AG04450 (cell line): Measurements from ENCODE around the gene ST6GAL1. TPM values are rescaled to one million over a fixed set of nuclear protein-coding genes. Genes with fewer than 3 reads are reported as not detected.
"Not testable (repeated sequence)": the region's sequence is repeated elsewhere in the genome, so short reads cannot be mapped to it uniquely, and the experiment has no call there.

Source experiments
- CTCF ChIA-PET: fragments of 300-600, 350-600 bp; formaldehyde crosslinking; extraction: SDS; loops from one replicate; lab custom pipeline; 2022; ENCODE audit warnings: antibody characterized with exemption, inconsistent platforms; lab: Charles Lee
- POLR2A ChIA-PET: fragments of 350-600 bp; formaldehyde crosslinking; extraction: SDS; loops from one replicate; lab custom pipeline; 2021; ENCODE audit warnings: antibody characterized with exemption, inconsistent platforms; lab: Yijun Ruan, JAX
- DNase-seq: peaks from one replicate; pipeline ENCODE4 v3.0.0-alpha.2; 2011; ENCODE audit warnings: low read depth, low spot score
- H3K27ac ChIP-seq: one replicate; pipeline ENCODE4 v1.5.1; 2012; ENCODE audit warnings: low read depth, low read length, control low read depth
- H3K27me3 ChIP-seq: one replicate; pipeline ENCODE4 v1.6.0; 2012; ENCODE audit warnings: low read length; ENCODE audit not compliant: control insufficient read depth, insufficient read depth
- H3K4me3 ChIP-seq: 2 replicates; pipeline ENCODE4 v1.5.1; 2011; ENCODE audit warnings: mild to moderate bottlenecking, low read depth, low read length, control low read depth
- H3K9me3 ChIP-seq: 2 replicates; pipeline ENCODE4 v1.5.1; 2012; ENCODE audit warnings: low read length; ENCODE audit not compliant: control insufficient read depth, insufficient read depth
- polyA plus RNA-seq: library from polyadenylated mRNA; depleted of rRNA; stranded (reverse); fragments of >200 nt; gene quantifications from 2 replicates; pipeline ENCODE4 v1.2.3, GENCODE V29; 2011
- TF ChIP-seq, protein P1 (sequence below): IDR thresholded peaks from 2 replicates; pipeline ENCODE4 v1.5.1; 2011; ENCODE audit warnings: low read depth, low read length, control low read depth, inconsistent platforms

The ST6GAL1 gene
- polyA plus RNA-seq, 1 experiment, result 11.8 TPM

- DNase-seq, result no peak
- TF ChIP-seq, protein P1, sequence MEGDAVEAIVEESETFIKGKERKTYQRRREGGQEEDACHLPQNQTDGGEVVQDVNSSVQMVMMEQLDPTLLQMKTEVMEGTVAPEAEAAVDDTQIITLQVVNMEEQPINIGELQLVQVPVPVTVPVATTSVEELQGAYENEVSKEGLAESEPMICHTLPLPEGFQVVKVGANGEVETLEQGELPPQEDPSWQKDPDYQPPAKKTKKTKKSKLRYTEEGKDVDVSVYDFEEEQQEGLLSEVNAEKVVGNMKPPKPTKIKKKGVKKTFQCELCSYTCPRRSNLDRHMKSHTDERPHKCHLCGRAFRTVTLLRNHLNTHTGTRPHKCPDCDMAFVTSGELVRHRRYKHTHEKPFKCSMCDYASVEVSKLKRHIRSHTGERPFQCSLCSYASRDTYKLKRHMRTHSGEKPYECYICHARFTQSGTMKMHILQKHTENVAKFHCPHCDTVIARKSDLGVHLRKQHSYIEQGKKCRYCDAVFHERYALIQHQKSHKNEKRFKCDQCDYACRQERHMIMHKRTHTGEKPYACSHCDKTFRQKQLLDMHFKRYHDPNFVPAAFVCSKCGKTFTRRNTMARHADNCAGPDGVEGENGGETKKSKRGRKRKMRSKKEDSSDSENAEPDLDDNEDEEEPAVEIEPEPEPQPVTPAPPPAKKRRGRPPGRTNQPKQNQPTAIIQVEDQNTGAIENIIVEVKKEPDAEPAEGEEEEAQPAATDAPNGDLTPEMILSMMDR, result no peak
- Histone ChIP-seq H3K4me3 (no peak overlapping the region), H3K27me3 (no peaks in the 10 kb centered on the region), H3K27ac (no peak overlapping the region), H3K9me3 (peaks cover 5% of the 10 kb centered on the region)
- CTCF ChIA-PET, result interaction anchor here (0.6 kb wide), 1 partner anchor 117 kb away, joined by 15 read pairs; no protein-coding TSS in a partner anchor
- POLR2A ChIA-PET, result no interaction called here
These were observed 37.4 kb downstream of the ST6GAL1 start for GRCh38 chr3:186967686-186968085.

- Histone ChIP-seq H3K27ac (no peak overlapping the region), H3K4me3 (no peak overlapping the region), H3K9me3 (peaks cover 5% of the 10 kb centered on the region), H3K27me3 (no peaks in the 10 kb centered on the region)
- POLR2A ChIA-PET, result no interaction called here
- DNase-seq, result no peak
- TF ChIP-seq, protein P1, result no peak
- CTCF ChIA-PET, result interaction anchor here (0.6 to 1.7 kb wide), 4 partner anchors 11 to 168 kb away, joined by 3 to 6 read pairs (median 4); no protein-coding TSS in a partner anchor
These were observed 39.3 kb downstream of the ST6GAL1 start for GRCh38 chr3:186969607-186970006.

DNA sequence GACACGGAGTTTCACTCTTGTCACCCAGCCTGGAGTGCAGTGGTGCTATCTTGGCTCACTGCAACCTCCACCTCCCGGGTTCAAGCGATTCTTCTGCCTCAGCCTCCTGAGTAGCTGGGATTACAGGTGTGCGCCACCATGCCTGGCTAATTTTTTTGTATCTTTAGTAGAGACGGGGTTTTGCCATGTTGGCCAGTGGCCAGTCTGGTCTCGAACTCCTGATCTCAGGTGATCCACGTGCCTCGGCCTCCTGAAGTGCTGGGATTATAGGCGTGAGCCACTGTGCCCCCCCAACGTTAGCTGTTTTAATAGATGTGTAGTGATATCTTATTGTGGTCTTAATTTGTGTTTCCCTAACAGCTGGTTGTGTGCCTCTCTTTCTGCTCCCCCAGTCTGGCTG is 40.8 kb downstream of the ST6GAL1 start:
- not testable (repeated sequence) for H3K4me3 ChIP-seq, H3K27me3 ChIP-seq, H3K9me3 ChIP-seq, H3K27ac ChIP-seq, DNase-seq
- CTCF ChIA-PET, result interaction anchor here (0.6 kb wide), 1 partner anchor 175 kb away, joined by 4 read pairs; no protein-coding TSS in a partner anchor
- POLR2A ChIA-PET, result interaction anchor here (0.6 kb wide), 1 partner anchor 44 kb away, joined by 4 read pairs; no protein-coding TSS in a partner anchor

DNA sequence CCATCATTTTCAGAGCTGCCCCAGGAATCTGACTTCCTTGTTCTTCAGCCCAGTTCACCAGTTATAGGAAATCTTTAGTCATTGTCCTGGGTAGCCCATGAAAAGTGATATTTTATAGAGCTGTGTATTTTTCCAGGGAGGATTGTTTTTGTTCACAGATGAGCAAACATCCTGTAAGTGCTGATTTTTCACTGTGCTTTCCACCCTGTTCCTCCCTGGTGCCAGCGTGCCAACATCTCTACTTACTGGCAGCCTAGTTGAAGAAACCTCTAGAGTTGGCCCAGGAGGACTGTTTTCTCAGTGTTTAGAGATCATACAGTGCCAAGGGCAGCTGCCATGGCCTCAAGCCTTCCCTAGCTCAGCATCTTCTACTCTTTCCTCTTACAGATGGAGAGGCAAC is 41.3 kb downstream of the ST6GAL1 start:
- ChIA-PET CTCF (interaction anchor here (0.6 kb wide), 2 partner anchors 111 to 175 kb away, joined by 3 to 4 read pairs; no protein-coding TSS in a partner anchor), POLR2A (interaction anchor here (0.6 kb wide), 1 partner anchor 44 kb away, joined by 4 read pairs; no protein-coding TSS in a partner anchor)
- Histone ChIP-seq H3K4me3 (no peak overlapping the region), H3K27me3 (no peaks in the 10 kb centered on the region), H3K27ac (no peak overlapping the region), H3K9me3 (peaks cover 5% of the 10 kb centered on the region)
- DNase-seq, result no peak
- TF ChIP-seq, protein P1, result no peak

DNA sequence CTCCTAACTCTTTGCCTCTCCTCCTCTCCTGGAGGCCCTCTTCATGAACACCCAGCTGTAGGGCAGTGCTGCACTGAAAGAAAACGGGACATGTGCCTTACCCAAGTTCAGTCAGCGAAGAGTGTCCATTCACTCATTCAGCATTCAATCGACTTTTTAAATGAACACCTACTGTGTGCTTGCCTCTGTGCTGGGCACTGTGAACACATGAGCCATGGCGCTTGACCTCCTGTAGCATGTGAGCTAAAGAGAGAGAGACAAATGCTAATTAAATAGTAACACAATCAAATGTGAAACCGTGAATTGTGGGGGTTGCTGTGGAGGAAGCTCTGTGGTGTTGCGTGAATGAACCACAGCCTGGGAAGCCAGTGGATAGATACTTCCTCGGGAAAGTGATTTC is 43.4 kb downstream of the ST6GAL1 start:
- no peak for DNase-seq
- Histone ChIP-seq H3K4me3 (no peak overlapping the region), H3K9me3 (peaks cover 5% of the 10 kb centered on the region), H3K27me3 (no peaks in the 10 kb centered on the region), H3K27ac (no peak overlapping the region)
- CTCF ChIA-PET, result no interaction called here
- POLR2A ChIA-PET, result no interaction called here
- TF ChIP-seq, protein P1, result no peak
